ENCODE data around the gene NAA10. TPM values are rescaled to one million over a fixed set of nuclear protein-coding genes. Genes with fewer than 3 reads are reported as not detected.
A peak's percentile ranks its signal among the peaks of the same experiment; 100 is the strongest.

Gene NAA10
- total RNA-seq, 4 donors from 2014 or later, result 89.3 to 106 (median 95.4) TPM

GRCh38 chrX:153883163-153883843 is 51.5 kb downstream of the NAA10 start:
- Histone ChIP-seq H3K36me3 (no peaks in the 10 kb centered on the region), H3K4me1 (peaks cover 5 to 21% (median 14%) of the 10 kb centered on the region in 4 donors), H3K27me3 (peaks cover 0 to 89% (median 29%) of the 10 kb centered on the region in 4 donors), H3K27ac (replicated peaks in 1 of 4) (peak overlapping the region in 2 of 4 donors; percentile 22 to 31), H3K4me3 (peak overlapping the region in 2 of 4 donors; percentile 12 to 14), H3K9me3 (no peaks in the 10 kb centered on the region)
- DNase-seq (ENCODE audit: extremely low spot score), result no peak
- WGBS, result 54% methylated on average over 10 of the region's 13 CpGs
- TF ChIP-seq EP300 (IDR thresholded peaks at IDR 0.05), result no peak
- no peak for TF ChIP-seq POLR2AphosphoS5 (IDR thresholded peaks at IDR 0.05)
- TF ChIP-seq CTCF (IDR thresholded peaks at IDR 0.05), result no peak
- no peak for TF ChIP-seq POLR2A (IDR thresholded peaks at IDR 0.05; ENCODE audit: low read depth)
- intact Hi-C loops (cut with DNase I), result no loop called here

GRCh38 chrX:153882557-153882956 is 52.3 kb downstream of the NAA10 start:
- Histone ChIP-seq H3K36me3 (no peaks in the 10 kb centered on the region), H3K27me3 (peaks cover 0 to 96% (median 25%) of the 10 kb centered on the region in 4 donors), H3K4me3 (no peak overlapping the region), H3K27ac (replicated peaks in 1 of 4) (peak overlapping the region in 1 of 4 donors; percentile 26), H3K4me1 (peaks cover 5 to 21% (median 14%) of the 10 kb centered on the region in 4 donors), H3K9me3 (no peaks in the 10 kb centered on the region)
- intact Hi-C loops (cut with DNase I), result no loop called here
- no peak for DNase-seq (ENCODE audit: extremely low spot score)
- TF ChIP-seq POLR2AphosphoS5 (IDR thresholded peaks at IDR 0.05) (no peak), CTCF (IDR thresholded peaks at IDR 0.05) (no peak), POLR2A (IDR thresholded peaks at IDR 0.05; ENCODE audit: low read depth) (no peak), EP300 (IDR thresholded peaks at IDR 0.05) (no peak)
- 69% methylated on average over 7 of the region's 7 CpGs for WGBS

- Histone ChIP-seq H3K36me3 (no peaks in the 10 kb centered on the region), H3K27me3 (peaks cover 0 to 94% (median 25%) of the 10 kb centered on the region in 4 donors), H3K9me3 (no peaks in the 10 kb centered on the region), H3K4me3 (no peak overlapping the region), H3K4me1 (peaks cover 5 to 21% (median 14%) of the 10 kb centered on the region in 4 donors), H3K27ac (replicated peaks in 1 of 4) (no peak overlapping the region)
- DNase-seq (ENCODE audit: extremely low spot score), result no peak
- intact Hi-C loops (cut with DNase I), result no loop called here
- TF ChIP-seq POLR2AphosphoS5 (IDR thresholded peaks at IDR 0.05) (no peak), CTCF (IDR thresholded peaks at IDR 0.05) (no peak), EP300 (IDR thresholded peaks at IDR 0.05) (no peak), POLR2A (IDR thresholded peaks at IDR 0.05; ENCODE audit: low read depth) (no peak)
- 81% methylated on average over 3 of the region's 8 CpGs for WGBS
Observed at GRCh38 chrX:153882086-153882498, 52.7 kb downstream of the NAA10 start.

- peak overlapping the region in 1 of 4 donors; percentile 44 for H3K27ac ChIP-seq (replicated peaks in 1 of 4)
- H3K9me3 ChIP-seq, result no peaks in the 10 kb centered on the region
- TF ChIP-seq EP300 (IDR thresholded peaks at IDR 0.05) (no peak), POLR2AphosphoS5 (IDR thresholded peaks at IDR 0.05) (no peak), CTCF (IDR thresholded peaks at IDR 0.05) (no peak), POLR2A (IDR thresholded peaks at IDR 0.05; ENCODE audit: low read depth) (no peak)
- no peak for DNase-seq (ENCODE audit: extremely low spot score)
- no peak overlapping the region for H3K4me3 ChIP-seq
- WGBS, result 84% methylated on average over 4 of the region's 7 CpGs
- peaks cover 0 to 93% (median 25%) of the 10 kb centered on the region in 4 donors for H3K27me3 ChIP-seq
- intact Hi-C loops (cut with DNase I), result no loop called here
- no peaks in the 10 kb centered on the region for H3K36me3 ChIP-seq
- peaks cover 5 to 14% (median 10%) of the 10 kb centered on the region in 4 donors for H3K4me1 ChIP-seq
Observed at GRCh38 chrX:153881281-153881680, 53.6 kb downstream of the NAA10 start.

All from esophagus muscularis mucosa (tissue), 4 donors.